Left lobe of liver (tissue), 2 donors: ENCODE results near the gene STT3A. TPM values are rescaled to one million over a fixed set of nuclear protein-coding genes. Genes with fewer than 3 reads are reported as not detected.
"Not testable (repeated sequence)": the region's sequence is repeated elsewhere in the genome, so short reads cannot be mapped to it uniquely, and the experiment has no call there.

Experiments
- ATAC-seq: fragments of 200-7000 bp; cut with Tn5 transposase; one replicate; pipeline ENCODE4 v1.9.1; 2020; ENCODE audit warnings: mild to moderate bottlenecking, moderate library complexity
- DNase-seq: peaks from one replicate; pipeline ENCODE4 v3.0.0-alpha.2; 2020; ENCODE audit warnings: low spot score
- total RNA-seq: library from RNA; stranded (reverse); gene quantifications from one replicate; pipeline ENCODE4 v1.2.1, GENCODE V29; 2021
- donor health status: DM: no; HTN: no; CAD: no; lungs with moderate emphysema.
- donor health status: DM: no; HTN: yes; CAD: no.

The STT3A gene
- total RNA-seq: 92.2 TPM

GRCh38 chr11:125592305-125593113 lies at the start of gene STT3A:
TSS of gene STT3A (plus strand) at chr11:125592852. CDS start at chr11:125595916, 3,064 bp downstream.
- ATAC-seq (peak; percentile 94), DNase-seq (peak; percentile 100)

GRCh38 chr11:125550780-125551179 lies 41.9 kb upstream of the STT3A start:
- ATAC-seq (no peak), DNase-seq (no peak)

- no peak for DNase-seq
- ATAC-seq: no peak
Observed at GRCh38 chr11:125551835-125552342, 40.8 kb upstream of the STT3A start.

- DNase-seq (no peak), ATAC-seq (no peak)
Observed at GRCh38 chr11:125552927-125553326, 39.7 kb upstream of the STT3A start.

- ATAC-seq (no peak), DNase-seq (no peak)
Observed at GRCh38 chr11:125553357-125553756, 39.3 kb upstream of the STT3A start.

GRCh38 chr11:125554038-125554437 lies 38.6 kb upstream of the STT3A start:
- DNase-seq (no peak), ATAC-seq (peak; percentile 70)

- ATAC-seq: no peak
- no peak for DNase-seq
Observed at GRCh38 chr11:125559888-125560287, 32.8 kb upstream of the STT3A start.

- ATAC-seq: no peak
- DNase-seq: no peak
Observed at GRCh38 chr11:125561924-125562323, 30.7 kb upstream of the STT3A start.

- DNase-seq (no peak), ATAC-seq (peak; percentile 37)
Observed at GRCh38 chr11:125562430-125562829, 30.2 kb upstream of the STT3A start.

- peak; percentile 54 for ATAC-seq
- DNase-seq: peak; percentile 78
Observed at GRCh38 chr11:125564357-125564756, 28.3 kb upstream of the STT3A start.

GRCh38 chr11:125566235-125566634 lies 26.4 kb upstream of the STT3A start:
- ATAC-seq: peak; percentile 69
- peak; percentile 96 for DNase-seq

GRCh38 chr11:125568970-125569914 lies 23.4 kb upstream of the STT3A start, which contains the start of gene EI24:
TSS of gene EI24 (plus strand) at chr11:125569477. CDS start at chr11:125572528, 3,051 bp downstream.
- ATAC-seq: peak; percentile 84

GRCh38 chr11:125569915-125570621 lies 22.6 kb upstream of the STT3A start:
- peak; percentile 31 for ATAC-seq
- DNase-seq: peak; percentile 63

More at GRCh38 chr11:125568970-125569914, 23.4 kb upstream of the STT3A start, which contains the start of gene EI24:
- DNase-seq: peak; percentile 93

GRCh38 chr11:125570952-125571351 lies 21.7 kb upstream of the STT3A start:
- peak; percentile 39 for ATAC-seq
- DNase-seq: no peak

GRCh38 chr11:125572916-125573315 lies 19.7 kb upstream of the STT3A start:
- DNase-seq (no peak), ATAC-seq (no peak)

GRCh38 chr11:125577181-125577580 lies 15.5 kb upstream of the STT3A start:
- not testable (repeated sequence) for DNase-seq, ATAC-seq

GRCh38 chr11:125578783-125579182 lies 13.9 kb upstream of the STT3A start:
- ATAC-seq: no peak

GRCh38 chr11:125579811-125580210 lies 12.8 kb upstream of the STT3A start:
- ATAC-seq: no peak
- DNase-seq: no peak

More at GRCh38 chr11:125578783-125579182, 13.9 kb upstream of the STT3A start:
- no peak for DNase-seq

- DNase-seq: no peak
- peak; percentile 39 for ATAC-seq
Observed at GRCh38 chr11:125583496-125583895, 9.2 kb upstream of the STT3A start.

- no peak for DNase-seq
- no peak for ATAC-seq
Observed at GRCh38 chr11:125585487-125585886, 7.2 kb upstream of the STT3A start.
